Panc1 (cell line): ENCODE results near the gene CRIP2. TPM values are rescaled to one million over a fixed set of nuclear protein-coding genes. Genes with fewer than 3 reads are reported as not detected.

Source experiments
- ATAC-seq: fragments of 200-7000 bp; cut with Tn5 transposase; 2 replicates; pipeline ENCODE4 v1.9.1; 2020; ENCODE audit warnings: mild to moderate bottlenecking, moderate library complexity
- BruUV-seq: library from RNA; stranded (reverse); fragments of 400-500 nt; replicated peaks from 2 replicates; lab custom pipeline; 2021; lab: Mats Ljungman, UMichigan
- CTCF ChIA-PET: fragments of 300-600 bp; sonication (Branson Sonifier 250); formaldehyde crosslinking; loops from one replicate; lab custom pipeline; 2022; ENCODE audit warnings: antibody characterized with exemption; lab: Charles Lee
- POLR2A ChIA-PET: fragments of 300-600 bp; sonication (Branson Sonifier 250); formaldehyde crosslinking; loops from one replicate; lab custom pipeline; 2022; ENCODE audit warnings: antibody characterized with exemption; lab: Charles Lee
- DNase-seq: peaks from one replicate; pipeline ENCODE4 v3.0.0-alpha.2; 2010; ENCODE audit warnings: low read depth, low spot score
- H3K27ac ChIP-seq: 2 replicates; pipeline ENCODE4 v1.5.1; 2011; ENCODE audit warnings: mild to moderate bottlenecking, low read length, inconsistent platforms
- H3K27me3 ChIP-seq: fragments of 200-500 bp; sonication (Bioruptor generic); 2 replicates; pipeline ENCODE4 v1.6.0; 2014; ENCODE audit warnings: low read length, inconsistent platforms; ENCODE audit not compliant: control insufficient read depth, insufficient read depth
- H3K36me3 ChIP-seq: fragments of 200-500 bp; sonication (Bioruptor generic); 2 replicates; pipeline ENCODE4 v1.5.1; 2014; ENCODE audit warnings: inconsistent platforms, mild to moderate bottlenecking, low read length, moderate library complexity; ENCODE audit not compliant: control insufficient read depth, insufficient read depth
- H3K4me1 ChIP-seq: 2 replicates; pipeline ENCODE4 v1.5.1; 2011; ENCODE audit warnings: inconsistent platforms, mild to moderate bottlenecking, low read length, moderate library complexity; ENCODE audit not compliant: control insufficient read depth, insufficient read depth
- H3K4me3 ChIP-seq, 2 experiments: 2 replicates each; pipeline ENCODE4 v1.5.1; 2011 to 2012; ENCODE audit warnings: low read depth in 2 of 2, low read length in 2 of 2, mild to moderate bottlenecking in 2 of 2, inconsistent platforms in 1 of 2, moderate library complexity in 1 of 2
- H3K9me3 ChIP-seq: fragments of 200-500 bp; sonication (Bioruptor generic); 2 replicates; pipeline ENCODE4 v1.5.1; 2014; ENCODE audit warnings: low read depth, mild to moderate bottlenecking, inconsistent platforms, low read length, moderate library complexity; ENCODE audit not compliant: control insufficient read depth, insufficient read depth
- CTCF ChIP-seq: fragments of 450-650 bp; IDR thresholded peaks from 2 replicates; pipeline ENCODE4 v1.5.1; 2017; ENCODE audit warnings: mild to moderate bottlenecking
- POLR2AphosphoS5 ChIP-seq: IDR thresholded peaks from 2 replicates; pipeline ENCODE4 v1.6.1; 2012; ENCODE audit warnings: mild to moderate bottlenecking, low read depth, low read length, moderate library complexity
- REST ChIP-seq, 2 experiments: IDR thresholded peaks; 2 replicates each; pipeline ENCODE4 v1.6.1; 2011 to 2012; ENCODE audit warnings: low read depth in 2 of 2, control low read depth in 1 of 2, low read length in 1 of 2, mild to moderate bottlenecking in 1 of 2, moderate library complexity in 1 of 2; ENCODE audit not compliant: insufficient read depth in 1 of 2
- SIN3A ChIP-seq: IDR thresholded peaks from 2 replicates; pipeline ENCODE4 v1.6.1; 2012; ENCODE audit warnings: low read depth, mild to moderate bottlenecking, low read length, moderate library complexity, borderline replicate concordance; ENCODE audit not compliant: insufficient read depth
- TCF7L2 ChIP-seq: IDR thresholded peaks from 2 replicates; pipeline ENCODE4 v1.6.1; 2011; ENCODE audit warnings: mild to moderate bottlenecking, low read depth, low read length, inconsistent platforms
- in situ Hi-C: cut with HindIII; loops from 2 replicates; pipeline ENCODE4 v1.10.0; 2016; ENCODE audit warnings: low sequenced_read_pairs, low pct_unique_long_range_greater_than_20kb
- intact Hi-C: fragments of 100-400 bp; cut with micrococcal nuclease; formaldehyde crosslinking; loops from one replicate; pipeline ENCODE4 v1.10.0; 2022; ENCODE audit not compliant: unreplicated experiment
- total RNA-seq: library from RNA; stranded (reverse); gene quantifications from one replicate; pipeline ENCODE4 v1.2.1, GENCODE V29; 2021; ENCODE audit not compliant: unreplicated experiment

CRIP2 gene
- total RNA-seq, 1 experiment from 2014 or later: 280 TPM

GRCh38 chr14:105484997-105485393 is 10.4 kb downstream of the CRIP2 start:
- intact Hi-C loops (loop anchor here (10.0 kb wide), 1 partner anchor 110 kb away; no protein-coding TSS in a partner anchor), in situ Hi-C loops (no loop called here)
- ChIA-PET POLR2A (no interaction called here), CTCF (no interaction called here)
- DNase-seq: no peak
- Histone ChIP-seq H3K27me3 (no peaks in the 10 kb centered on the region), H3K4me1 (peaks cover 52% of the 10 kb centered on the region), H3K36me3 (no peaks in the 10 kb centered on the region; the same call in 1 of the 2 replicates), H3K27ac (peak overlapping the region; percentile 63; the same call in 1 of the 2 replicates), H3K9me3 (no peaks in the 10 kb centered on the region), H3K4me3 (no peak overlapping the region)
- ATAC-seq: no peak
- BruUV-seq: no TSS peak
- no peak for TF ChIP-seq REST (IDR thresholded peaks at IDR 0.05; ENCODE audit: insufficient read depth in 1 of 2, low read depth in 2 of 2, low read length in 1 of 2)
- no peak for TF ChIP-seq TCF7L2
- no peak for TF ChIP-seq POLR2AphosphoS5
- no peak for TF ChIP-seq SIN3A
- TF ChIP-seq CTCF: no peak

GRCh38 chr14:105485739-105486162 is 11.1 kb downstream of the CRIP2 start:
- H3K27ac ChIP-seq: peak overlapping the region; percentile 63
- POLR2A ChIA-PET: no interaction called here
- in situ Hi-C loops (no loop called here), intact Hi-C loops (loop anchor here (10.0 kb wide), 1 partner anchor 111 kb away; no protein-coding TSS in a partner anchor)
- ATAC-seq: peak; percentile 9
- peak; percentile 78 for TF ChIP-seq CTCF
- TF ChIP-seq TCF7L2: no peak
- CTCF ChIA-PET: interaction anchor here (1.5 kb wide), 1 partner anchor 17 kb away, joined by 3 read pairs; no protein-coding TSS in a partner anchor
- H3K9me3 ChIP-seq: no peaks in the 10 kb centered on the region
- H3K4me3 ChIP-seq: peak overlapping the region in 1 of 2 experiments; percentile 67; a peak in 2 of 4 replicates
- DNase-seq: no peak
- H3K4me1 ChIP-seq: peaks cover 46% of the 10 kb centered on the region
- no TSS peak for BruUV-seq
- no peaks in the 10 kb centered on the region; the same call in 1 of the 2 replicates for H3K36me3 ChIP-seq
- no peaks in the 10 kb centered on the region for H3K27me3 ChIP-seq
